ENCODE measurements around the gene APPL2.

The APPL2 gene

DNA sequence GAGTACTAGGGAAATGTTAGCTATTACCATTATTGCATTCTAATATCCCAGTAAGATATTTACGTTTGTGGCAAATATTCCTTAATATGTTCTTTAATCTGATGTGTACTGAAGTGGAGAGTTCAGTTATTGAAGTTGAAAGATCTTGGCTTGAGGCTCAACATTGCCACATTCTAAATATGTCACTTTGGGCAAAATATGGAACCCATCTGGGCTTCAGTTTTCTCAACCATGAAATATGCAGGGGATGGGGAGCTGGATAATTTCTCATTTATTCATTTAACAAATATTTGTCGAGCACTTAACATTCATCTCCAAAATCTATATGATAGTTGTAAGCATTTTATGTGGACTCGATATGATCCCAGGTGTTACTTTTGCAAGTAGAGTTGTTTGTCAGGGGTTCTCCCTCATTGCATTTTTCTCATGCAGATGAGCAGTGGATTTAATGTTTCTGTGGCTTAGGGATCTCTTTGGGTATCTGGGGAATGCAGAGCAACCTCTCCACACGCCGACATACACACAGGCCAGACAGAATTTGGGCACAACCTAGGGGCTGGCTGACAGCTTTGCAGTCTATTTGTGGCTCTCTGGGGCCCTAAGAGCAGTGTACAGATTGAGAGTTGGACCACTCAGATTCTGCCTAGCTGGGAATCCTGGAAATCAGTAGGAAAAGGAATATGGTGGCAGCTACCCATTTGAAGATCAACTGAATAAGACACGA is 26.6 kb upstream of the APPL2 start:
- H3K27ac ChIP-seq (replicated peaks; ENCODE audit: low read length): no peak overlapping the region
- H3K36me3 ChIP-seq (replicated peaks in 1 of 2; ENCODE audit: control insufficient read depth in 2 of 2, insufficient read depth in 2 of 2, low read length in 2 of 2): no peaks in the 10 kb centered on the region
- no peak overlapping the region for H2AK5ac ChIP-seq (ENCODE audit: low read depth, low read length)
- WGBS, 2 donors (ENCODE audit: extremely low coverage in 2 of 2, insufficient read length in 2 of 2, insufficient replicate concordance in 1 of 2): no CpG with 5 or more reads among the region's 6 CpGs
- no peak overlapping the region for H2BK12ac ChIP-seq (ENCODE audit: low read length)
- no peaks in the 10 kb centered on the region for H3K9me3 ChIP-seq (replicated peaks in 1 of 2; ENCODE audit: control insufficient read depth in 2 of 2, insufficient read depth in 1 of 2, low read depth in 1 of 2, low read length in 2 of 2)
- H3K79me1 ChIP-seq (ENCODE audit: low read depth, low read length): no peaks in the 10 kb centered on the region
- no peak overlapping the region for H4K8ac ChIP-seq (ENCODE audit: low read depth, low read length)
- H2BK120ac ChIP-seq (ENCODE audit: low read depth, low read length): no peak overlapping the region
- H3K4me3 ChIP-seq (ENCODE audit: low read length in 2 of 2): no peak overlapping the region
- no peak overlapping the region for H3K4ac ChIP-seq (ENCODE audit: low read length)
- no peak overlapping the region for H4K91ac ChIP-seq (ENCODE audit: low read depth, low read length, poor library complexity)
- no peak overlapping the region for H3K4me2 ChIP-seq (ENCODE audit: insufficient read depth, low read length, poor library complexity, severe bottlenecking)
- no peak overlapping the region for H2BK5ac ChIP-seq (ENCODE audit: low read length)
- H2AFZ ChIP-seq (ENCODE audit: low read length): no peak overlapping the region
- H3K23ac ChIP-seq (ENCODE audit: low read depth, low read length, poor library complexity): no peak overlapping the region
- H3K4me1 ChIP-seq (ENCODE audit: control insufficient read depth in 2 of 2, insufficient read depth in 1 of 2, low read depth in 1 of 2, low read length in 2 of 2): no peaks in the 10 kb centered on the region
- DNase-seq (ENCODE audit: low spot score): no peak
- H3K9ac ChIP-seq (ENCODE audit: low read depth, low read length, poor library complexity): no peak overlapping the region
- H3K14ac ChIP-seq (ENCODE audit: low read length): no peak overlapping the region
- no peak overlapping the region for H3K18ac ChIP-seq (ENCODE audit: low read length)
- H2BK15ac ChIP-seq (ENCODE audit: low read length): no peak overlapping the region
- H3K27me3 ChIP-seq (ENCODE audit: control insufficient read depth in 3 of 3, insufficient read depth in 3 of 3, low read depth in 1 of 3, low read length in 3 of 3): no peaks in the 10 kb centered on the region

DNA sequence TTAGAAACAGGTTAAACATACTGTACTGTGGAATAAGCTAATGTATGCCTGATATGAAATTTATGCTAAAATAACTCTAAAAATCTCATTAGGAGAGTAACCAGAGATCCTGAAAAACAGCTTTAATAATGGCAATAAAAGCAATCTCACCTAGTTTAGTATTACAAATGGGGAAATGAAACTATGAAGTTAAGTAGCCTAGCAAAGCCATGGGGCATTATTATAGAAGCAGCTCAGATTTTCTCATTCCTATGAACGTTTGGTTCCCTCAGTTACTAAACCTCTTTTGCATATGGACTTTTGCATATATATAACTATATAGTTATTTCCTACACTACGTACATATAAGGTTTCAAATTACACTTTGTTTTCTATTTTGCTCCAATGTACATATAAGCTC is 25.0 kb upstream of the APPL2 start:
- H3K18ac ChIP-seq (ENCODE audit: low read length): no peak overlapping the region
- no CpG with 5 or more reads among the region's 2 CpGs for WGBS, 2 donors (ENCODE audit: extremely low coverage in 2 of 2, insufficient read length in 2 of 2, insufficient replicate concordance in 1 of 2)

DNA sequence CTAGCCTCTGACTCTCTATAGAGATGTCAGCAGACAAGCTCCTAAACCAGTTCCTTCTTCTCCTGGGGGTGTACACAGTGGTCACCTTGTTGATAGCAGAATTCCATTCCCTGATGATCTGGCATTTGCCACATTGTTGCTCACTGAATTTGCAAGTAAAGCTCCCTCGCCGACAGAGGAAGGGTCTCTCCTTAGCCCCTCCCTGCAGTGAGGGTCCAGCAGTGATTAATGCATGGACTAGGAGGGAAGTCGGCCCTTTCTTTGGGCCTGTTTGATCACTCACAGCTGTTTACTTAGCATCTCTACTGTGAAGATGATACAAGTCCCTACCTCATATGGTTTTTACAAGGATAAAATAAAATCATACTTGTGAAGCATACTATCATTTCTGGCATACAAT is 23.3 kb upstream of the APPL2 start:
- no CpG with 5 or more reads among the region's 3 CpGs for WGBS, 2 donors (ENCODE audit: extremely low coverage in 2 of 2, insufficient read length in 2 of 2, insufficient replicate concordance in 1 of 2)
- no peak overlapping the region for H2BK120ac ChIP-seq (ENCODE audit: low read depth, low read length)
- H3K4me1 ChIP-seq (ENCODE audit: control insufficient read depth in 2 of 2, insufficient read depth in 1 of 2, low read depth in 1 of 2, low read length in 2 of 2): no peaks in the 10 kb centered on the region
- no peak overlapping the region for H3K4ac ChIP-seq (ENCODE audit: low read length)
- no peak overlapping the region for H3K23ac ChIP-seq (ENCODE audit: low read depth, low read length, poor library complexity)
- no peak overlapping the region for H3K27ac ChIP-seq (replicated peaks; ENCODE audit: low read length)
- no peaks in the 10 kb centered on the region for H3K27me3 ChIP-seq (ENCODE audit: control insufficient read depth in 3 of 3, insufficient read depth in 3 of 3, low read depth in 1 of 3, low read length in 3 of 3)
- H3K9ac ChIP-seq (ENCODE audit: low read depth, low read length, poor library complexity): no peak overlapping the region
- no peak overlapping the region for H4K91ac ChIP-seq (ENCODE audit: low read depth, low read length, poor library complexity)
- DNase-seq (ENCODE audit: low spot score): no peak
- H3K36me3 ChIP-seq (replicated peaks in 1 of 2; ENCODE audit: control insufficient read depth in 2 of 2, insufficient read depth in 2 of 2, low read length in 2 of 2): no peaks in the 10 kb centered on the region
- no peak overlapping the region for H2BK5ac ChIP-seq (ENCODE audit: low read length)
- no peak overlapping the region for H2AFZ ChIP-seq (ENCODE audit: low read length)
- H3K18ac ChIP-seq (ENCODE audit: low read length): no peak overlapping the region
- H2AK5ac ChIP-seq (ENCODE audit: low read depth, low read length): no peak overlapping the region
- H2BK15ac ChIP-seq (ENCODE audit: low read length): no peak overlapping the region
- no peak overlapping the region for H4K8ac ChIP-seq (ENCODE audit: low read depth, low read length)
- H3K4me2 ChIP-seq (ENCODE audit: insufficient read depth, low read length, poor library complexity, severe bottlenecking): no peak overlapping the region
- H3K14ac ChIP-seq (ENCODE audit: low read length): no peak overlapping the region
- no peaks in the 10 kb centered on the region for H3K9me3 ChIP-seq (replicated peaks in 1 of 2; ENCODE audit: control insufficient read depth in 2 of 2, insufficient read depth in 1 of 2, low read depth in 1 of 2, low read length in 2 of 2)
- H2BK12ac ChIP-seq (ENCODE audit: low read length): no peak overlapping the region
- H3K4me3 ChIP-seq (ENCODE audit: low read length in 2 of 2): no peak overlapping the region
- H3K79me1 ChIP-seq (ENCODE audit: low read depth, low read length): no peaks in the 10 kb centered on the region

More for the DNA sequence above, 25.0 kb upstream of the APPL2 start:
- Histone ChIP-seq H3K27ac (replicated peaks; ENCODE audit: low read length) (no peak overlapping the region), H2BK12ac (ENCODE audit: low read length) (no peak overlapping the region), H3K36me3 (replicated peaks in 1 of 2; ENCODE audit: control insufficient read depth in 2 of 2, insufficient read depth in 2 of 2, low read length in 2 of 2) (no peaks in the 10 kb centered on the region), H3K23ac (ENCODE audit: low read depth, low read length, poor library complexity) (no peak overlapping the region), H4K91ac (ENCODE audit: low read depth, low read length, poor library complexity) (no peak overlapping the region), H3K4me3 (ENCODE audit: low read length in 2 of 2) (no peak overlapping the region), H3K4me2 (ENCODE audit: insufficient read depth, low read length, poor library complexity, severe bottlenecking) (no peak overlapping the region), H2BK15ac (ENCODE audit: low read length) (no peak overlapping the region), H3K79me1 (ENCODE audit: low read depth, low read length) (no peaks in the 10 kb centered on the region), H3K4ac (ENCODE audit: low read length) (no peak overlapping the region), H2BK5ac (ENCODE audit: low read length) (no peak overlapping the region), H3K14ac (ENCODE audit: low read length) (no peak overlapping the region), H3K9me3 (replicated peaks in 1 of 2; ENCODE audit: control insufficient read depth in 2 of 2, insufficient read depth in 1 of 2, low read depth in 1 of 2, low read length in 2 of 2) (no peaks in the 10 kb centered on the region), H2AFZ (ENCODE audit: low read length) (no peak overlapping the region), H2AK5ac (ENCODE audit: low read depth, low read length) (no peak overlapping the region), H2BK120ac (ENCODE audit: low read depth, low read length) (no peak overlapping the region), H3K27me3 (ENCODE audit: control insufficient read depth in 3 of 3, insufficient read depth in 3 of 3, low read depth in 1 of 3, low read length in 3 of 3) (no peaks in the 10 kb centered on the region), H4K8ac (ENCODE audit: low read depth, low read length) (no peak overlapping the region), H3K9ac (ENCODE audit: low read depth, low read length, poor library complexity) (no peak overlapping the region), H3K4me1 (ENCODE audit: control insufficient read depth in 2 of 2, insufficient read depth in 1 of 2, low read depth in 1 of 2, low read length in 2 of 2) (no peaks in the 10 kb centered on the region)
- no peak for DNase-seq (ENCODE audit: low spot score)

DNA sequence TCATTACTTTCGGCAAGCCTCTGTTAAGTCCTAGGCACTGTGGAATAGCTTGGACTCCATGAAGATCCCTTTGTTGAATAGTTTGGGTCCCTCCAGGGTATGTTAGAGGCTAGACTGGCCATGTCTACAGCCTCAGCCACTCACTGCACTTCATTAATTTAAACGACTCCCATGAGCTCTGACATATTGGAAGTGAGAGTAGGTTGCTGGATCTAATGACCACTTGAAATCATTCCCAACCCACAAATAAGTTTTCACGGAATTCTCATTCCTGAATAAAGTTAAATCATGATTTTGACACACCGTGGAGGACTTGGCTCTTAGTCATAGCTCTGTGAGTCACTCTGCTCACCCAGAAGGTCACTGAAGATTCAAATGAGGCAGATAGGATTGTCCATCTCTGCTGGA is 21.4 kb upstream of the APPL2 start:
- no CpG with 5 or more reads among the region's 4 CpGs for WGBS, 2 donors (ENCODE audit: extremely low coverage in 2 of 2, insufficient read length in 2 of 2, insufficient replicate concordance in 1 of 2)

More for the DNA sequence above, 21.4 kb upstream of the APPL2 start:
- Histone ChIP-seq H3K14ac (ENCODE audit: low read length) (no peak overlapping the region), H2BK12ac (ENCODE audit: low read length) (no peak overlapping the region), H3K27me3 (ENCODE audit: control insufficient read depth in 3 of 3, insufficient read depth in 3 of 3, low read depth in 1 of 3, low read length in 3 of 3) (no peaks in the 10 kb centered on the region), H3K9ac (ENCODE audit: low read depth, low read length, poor library complexity) (no peak overlapping the region), H2BK15ac (ENCODE audit: low read length) (no peak overlapping the region), H3K4ac (ENCODE audit: low read length) (no peak overlapping the region), H3K79me1 (ENCODE audit: low read depth, low read length) (no peaks in the 10 kb centered on the region), H3K23ac (ENCODE audit: low read depth, low read length, poor library complexity) (no peak overlapping the region), H3K36me3 (replicated peaks in 1 of 2; ENCODE audit: control insufficient read depth in 2 of 2, insufficient read depth in 2 of 2, low read length in 2 of 2) (no peaks in the 10 kb centered on the region), H3K9me3 (replicated peaks in 1 of 2; ENCODE audit: control insufficient read depth in 2 of 2, insufficient read depth in 1 of 2, low read depth in 1 of 2, low read length in 2 of 2) (no peaks in the 10 kb centered on the region), H3K4me3 (ENCODE audit: low read length in 2 of 2) (no peak overlapping the region), H2AFZ (ENCODE audit: low read length) (no peak overlapping the region), H4K91ac (ENCODE audit: low read depth, low read length, poor library complexity) (no peak overlapping the region), H3K4me1 (ENCODE audit: control insufficient read depth in 2 of 2, insufficient read depth in 1 of 2, low read depth in 1 of 2, low read length in 2 of 2) (no peaks in the 10 kb centered on the region), H2BK120ac (ENCODE audit: low read depth, low read length) (no peak overlapping the region), H3K18ac (ENCODE audit: low read length) (no peak overlapping the region), H3K4me2 (ENCODE audit: insufficient read depth, low read length, poor library complexity, severe bottlenecking) (no peak overlapping the region), H2AK5ac (ENCODE audit: low read depth, low read length) (no peak overlapping the region), H2BK5ac (ENCODE audit: low read length) (no peak overlapping the region), H4K8ac (ENCODE audit: low read depth, low read length) (no peak overlapping the region), H3K27ac (replicated peaks; ENCODE audit: low read length) (no peak overlapping the region)
- no peak for DNase-seq (ENCODE audit: low spot score)

All from neuronal stem cell (in vitro differentiated cells).